Lung (tissue), 12 donors: ENCODE measurements around the gene AIP. TPM values are rescaled to one million over a fixed set of nuclear protein-coding genes. Genes with fewer than 3 reads are reported as not detected.

ENCODE experiments used
- ATAC-seq: fragments of 200-7000 bp; cut with Tn5 transposase; one replicate; pipeline ENCODE4 v1.9.1; 2020; ENCODE audit warnings: moderate number of reproducible peaks; ENCODE audit not compliant: insufficient read depth, low FRiP score
- DNase-seq, 3 donors: peaks; one replicate each; pipeline ENCODE4 v3.0.0-alpha.2; 2013 to 2017
- H3K27ac ChIP-seq, 2 donors: one replicate each; pipeline ENCODE4 v1.5.1; 2013; ENCODE audit warnings: mild to moderate bottlenecking in 2 of 2, moderate library complexity in 2 of 2, control low read depth in 1 of 2, inconsistent platforms in 1 of 2, low read depth in 1 of 2, low read length in 1 of 2
- H3K27me3 ChIP-seq, 3 donors: one replicate each; pipeline ENCODE4 v1.5.1; 2013; ENCODE audit warnings: low read length in 2 of 3; ENCODE audit not compliant: control insufficient read depth in 3 of 3, insufficient read depth in 3 of 3
- H3K36me3 ChIP-seq, 4 donors: one replicate each; pipeline ENCODE4 v1.5.1; 2013; ENCODE audit warnings: low read length in 4 of 4, mild to moderate bottlenecking in 1 of 4, moderate library complexity in 1 of 4; ENCODE audit not compliant: control insufficient read depth in 4 of 4, insufficient read depth in 4 of 4
- H3K4me1 ChIP-seq, 5 donors: one replicate each; pipeline ENCODE4 v1.5.1; 2013; ENCODE audit warnings: low read length in 5 of 5, mild to moderate bottlenecking in 2 of 5, moderate library complexity in 1 of 5; ENCODE audit not compliant: control insufficient read depth in 5 of 5, insufficient read depth in 5 of 5
- H3K4me3 ChIP-seq: one replicate; pipeline ENCODE4 v1.5.1; 2013; ENCODE audit warnings: mild to moderate bottlenecking, control low read depth, moderate library complexity
- H3K9ac ChIP-seq, 2 donors: one replicate each; pipeline ENCODE4 v1.5.1; 2013; ENCODE audit warnings: low read length in 2 of 2, control low read depth in 1 of 2; ENCODE audit not compliant: insufficient read depth in 1 of 2
- H3K9me3 ChIP-seq, 4 donors: one replicate each; pipeline ENCODE4 v1.5.1; 2013; ENCODE audit warnings: low read length in 3 of 4, mild to moderate bottlenecking in 1 of 4, moderate library complexity in 1 of 4; ENCODE audit not compliant: control insufficient read depth in 4 of 4, insufficient read depth in 3 of 4
- WGBS, 2 donors: extraction: QIAGEN DNeasy Blood & Tissue Kit; methylation state at CpG; one replicate each; pipeline ENCODE4 v1.1.7; 2013; 5-methylcytosine and 5-hydroxymethylcytosine counted together
- polyA plus RNA-seq, 2 donors: library from polyadenylated mRNA; stranded (reverse); fragments of 200-250 nt; gene quantifications; one replicate each; pipeline ENCODE4 v1.2.1, GENCODE V29; 2013
- total RNA-seq, 2 donors: library from RNA; depleted of rRNA in 1 of 2; stranded (reverse); fragments of >200 nt in 1 of 2; gene quantifications; one replicate each; pipeline ENCODE4 v1.2.1, GENCODE V29; 2014 to 2021
- TF ChIP-seq, protein P1 (sequence below): IDR thresholded peaks from 2 replicates; pipeline ENCODE4 v1.5.1; 2012; ENCODE audit warnings: mild to moderate bottlenecking; ENCODE audit errors: control extremely low read depth, extremely low read depth
- donor health status: control.
- donor health status: control.
- donor health status: Bipolar disorder and iron deficiency.
- donor health status: healthy.
- donor health status: DM: yes; HTN: yes; CAD: no.

Gene AIP
- total and polyA plus RNA-seq, 4 donors: 60.0 to 126 (median 73.8) TPM

GRCh38 chr11:67441731-67442351, 41.0 kb upstream of the AIP start:
- ATAC-seq (no peak), DNase-seq (no peak)
- TF ChIP-seq, protein P1, sequence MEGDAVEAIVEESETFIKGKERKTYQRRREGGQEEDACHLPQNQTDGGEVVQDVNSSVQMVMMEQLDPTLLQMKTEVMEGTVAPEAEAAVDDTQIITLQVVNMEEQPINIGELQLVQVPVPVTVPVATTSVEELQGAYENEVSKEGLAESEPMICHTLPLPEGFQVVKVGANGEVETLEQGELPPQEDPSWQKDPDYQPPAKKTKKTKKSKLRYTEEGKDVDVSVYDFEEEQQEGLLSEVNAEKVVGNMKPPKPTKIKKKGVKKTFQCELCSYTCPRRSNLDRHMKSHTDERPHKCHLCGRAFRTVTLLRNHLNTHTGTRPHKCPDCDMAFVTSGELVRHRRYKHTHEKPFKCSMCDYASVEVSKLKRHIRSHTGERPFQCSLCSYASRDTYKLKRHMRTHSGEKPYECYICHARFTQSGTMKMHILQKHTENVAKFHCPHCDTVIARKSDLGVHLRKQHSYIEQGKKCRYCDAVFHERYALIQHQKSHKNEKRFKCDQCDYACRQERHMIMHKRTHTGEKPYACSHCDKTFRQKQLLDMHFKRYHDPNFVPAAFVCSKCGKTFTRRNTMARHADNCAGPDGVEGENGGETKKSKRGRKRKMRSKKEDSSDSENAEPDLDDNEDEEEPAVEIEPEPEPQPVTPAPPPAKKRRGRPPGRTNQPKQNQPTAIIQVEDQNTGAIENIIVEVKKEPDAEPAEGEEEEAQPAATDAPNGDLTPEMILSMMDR: no peak
- Histone ChIP-seq H3K36me3 (peaks cover 0 to 41% (median 3%) of the 10 kb centered on the region in 4 donors), H3K27me3 (no peaks in the 10 kb centered on the region), H3K9ac (no peak overlapping the region), H3K27ac (peak overlapping the region in 1 of 2 donors; percentile 33), H3K4me1 (peaks cover 0 to 7% (median 3%) of the 10 kb centered on the region in 5 donors), H3K4me3 (no peak overlapping the region), H3K9me3 (no peaks in the 10 kb centered on the region)
- WGBS, 2 donors: 85 to 87% methylated on average over 25 to 28 of the region's 28 CpGs

DNA sequence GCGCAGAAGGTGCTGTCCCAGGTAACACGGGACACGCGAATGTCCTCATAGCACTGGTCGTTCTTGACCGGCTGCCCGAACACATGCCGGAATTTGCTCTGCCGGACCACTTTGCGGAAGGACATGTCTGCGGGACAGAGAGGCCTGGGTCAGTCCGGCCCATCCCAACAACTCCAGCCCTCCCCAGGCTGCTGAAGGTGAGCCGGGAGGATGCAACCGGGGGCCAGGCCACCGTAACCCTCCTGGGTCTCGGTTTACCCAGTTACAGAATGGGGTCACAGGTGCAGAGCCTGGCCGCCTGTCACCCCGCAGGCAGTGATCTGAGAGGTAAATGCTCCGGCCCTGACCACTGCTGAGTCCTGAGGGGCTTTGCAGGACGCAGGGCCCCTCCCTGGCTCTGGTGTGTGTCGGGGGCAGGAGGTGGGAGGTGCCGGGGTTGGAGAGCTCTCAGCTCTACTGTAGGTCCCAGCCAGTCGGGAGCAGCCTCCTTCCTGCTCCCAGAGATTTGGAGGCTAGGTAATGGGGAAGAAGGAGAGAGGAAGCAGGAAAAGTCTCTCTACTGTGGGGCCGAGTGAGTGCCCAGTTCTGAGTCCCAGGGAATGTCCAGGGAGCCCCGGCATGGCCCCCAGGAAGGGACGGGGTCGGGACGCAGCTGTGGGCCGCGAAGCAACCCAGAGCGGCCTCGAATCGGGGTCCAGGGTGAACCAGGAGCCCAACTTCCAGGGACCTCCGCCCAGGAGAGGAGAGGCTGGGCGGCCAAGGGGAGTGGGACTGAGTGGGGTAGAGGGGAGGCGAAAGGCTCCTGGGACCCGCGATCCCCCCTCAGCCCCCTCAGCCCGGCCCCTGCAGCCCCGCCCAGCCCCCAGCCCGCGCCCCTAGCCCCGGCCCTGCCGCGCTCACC, 40.1 kb upstream of the AIP start:
- Histone ChIP-seq H3K9ac (peak overlapping the region in 1 of 2 donors; percentile 39), H3K9me3 (no peaks in the 10 kb centered on the region), H3K36me3 (peaks cover 0 to 36% (median 3%) of the 10 kb centered on the region in 4 donors), H3K27me3 (no peaks in the 10 kb centered on the region), H3K27ac (peak overlapping the region; percentile 86 to 95), H3K4me3 (peak overlapping the region; percentile 79), H3K4me1 (peaks cover 0 to 7% (median 3%) of the 10 kb centered on the region in 5 donors)
- 38 to 59% methylated on average over 30 to 45 of the region's 45 CpGs for WGBS, 2 donors
- no peak for ATAC-seq
- TF ChIP-seq, protein P1: no peak
- no peak for DNase-seq

- WGBS, 2 donors: 86 to 89% methylated on average over 5 of the region's 5 CpGs
- no peak overlapping the region for H3K9ac ChIP-seq
- no peaks in the 10 kb centered on the region for H3K9me3 ChIP-seq
- peaks cover 0 to 15% (median 0%) of the 10 kb centered on the region in 4 donors for H3K36me3 ChIP-seq
- no peak for ATAC-seq
- H3K27me3 ChIP-seq: no peaks in the 10 kb centered on the region
- TF ChIP-seq, protein P1: no peak
- no peak overlapping the region for H3K27ac ChIP-seq
- H3K4me3 ChIP-seq: no peak overlapping the region
- peaks cover 0 to 7% (median 3%) of the 10 kb centered on the region in 5 donors for H3K4me1 ChIP-seq
- DNase-seq: no peak
Observed at GRCh38 chr11:67445515-67445914, 37.3 kb upstream of the AIP start.
